ENCODE data around the gene SAMD5.

GRCh38 chr6:147506704-147507114 is 1.8 kb upstream of the SAMD5 start:
- TF ChIP-seq ELF4 (IDR thresholded peaks at IDR 0.05) (no peak), CTBP1 (IDR thresholded peaks at IDR 0.05; ENCODE audit: borderline replicate concordance) (no peak), FOXA1 (IDR thresholded peaks at IDR 0.05) (no peak), TARDBP (IDR thresholded peaks at IDR 0.05) (no peak), BHLHE40 (IDR thresholded peaks at IDR 0.05; ENCODE audit: borderline replicate concordance) (no peak), FOXM1 (IDR thresholded peaks at IDR 0.05; ENCODE audit: borderline replicate concordance) (no peak), SUZ12 (IDR thresholded peaks at IDR 0.05) (no peak), SP1 (IDR thresholded peaks at IDR 0.05) (no peak), NFRKB (IDR thresholded peaks at IDR 0.05) (no peak)
